ENCODE results near the gene MITF. TPM values are rescaled to one million over a fixed set of nuclear protein-coding genes. Genes with fewer than 3 reads are reported as not detected.
A peak's percentile ranks its signal among the peaks of the same experiment; 100 is the strongest.

MITF gene
- total RNA-seq, 1 donor from 2014 or later, result 1.3 TPM

DNA sequence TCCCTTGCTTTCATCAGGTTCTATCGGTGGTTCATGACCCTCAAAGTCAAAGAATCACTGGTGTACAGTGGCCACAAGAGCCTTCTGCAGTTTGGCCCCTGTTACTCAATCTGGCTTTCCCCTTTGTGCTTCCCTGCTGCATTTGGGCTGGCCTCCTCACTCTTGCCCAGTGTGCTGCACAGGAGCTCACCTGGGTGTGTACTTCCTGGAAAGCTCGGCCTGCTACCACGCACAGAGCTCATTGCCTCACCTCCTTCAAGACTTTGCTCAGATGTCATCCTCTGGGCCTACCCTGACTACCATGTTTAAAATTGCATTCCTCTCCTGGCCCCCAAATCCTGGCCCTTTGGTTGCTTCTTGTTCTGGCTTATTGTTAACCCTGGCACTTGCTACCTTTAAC, 90.9 kb downstream of the MITF start:
- DNase-seq (ENCODE audit: low read depth, low spot score), result no peak

- DNase-seq (ENCODE audit: low read depth, low spot score), result no peak
Observed at GRCh38 chr3:69831737-69832136, 92.5 kb downstream of the MITF start.

DNA sequence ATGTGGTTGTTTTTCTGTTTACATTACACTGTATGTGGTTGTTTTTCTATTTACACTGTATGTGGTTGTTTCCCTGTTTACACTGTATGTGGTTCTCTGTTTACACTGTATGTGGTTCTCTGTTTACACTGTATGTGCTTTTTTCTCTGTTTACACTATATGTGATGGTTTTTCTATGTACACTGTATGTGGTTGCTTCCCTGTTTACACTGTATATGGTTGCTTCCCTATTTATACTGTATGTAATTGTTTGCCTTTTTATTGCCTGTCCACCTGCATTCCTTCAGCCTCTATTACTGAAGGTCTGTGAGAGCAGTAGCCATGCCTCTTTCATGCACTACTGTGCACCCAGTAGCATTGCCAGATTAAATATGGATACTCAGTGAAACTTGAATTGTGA, 94.3 kb downstream of the MITF start:
- no peak for DNase-seq (ENCODE audit: low read depth, low spot score)

DNA sequence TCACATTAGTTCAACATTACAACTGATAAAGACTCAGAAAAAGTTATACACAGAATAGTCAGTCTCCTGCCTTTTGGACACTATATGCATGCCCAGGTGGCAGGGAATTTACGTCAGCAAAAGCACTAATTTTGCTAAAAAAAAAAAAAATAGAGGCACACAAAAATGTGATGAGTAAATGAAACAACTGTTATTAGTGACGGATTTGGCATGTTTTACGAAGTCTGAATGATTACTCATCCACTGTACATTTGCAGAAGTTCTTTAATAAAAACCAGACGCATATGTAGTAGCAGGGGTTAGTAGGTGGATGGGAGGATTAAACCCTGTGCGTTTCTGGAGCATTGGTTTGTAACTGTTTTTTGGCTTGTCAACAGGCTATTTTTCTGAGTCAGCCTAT, 99.0 kb downstream of the MITF start:
- DNase-seq (ENCODE audit: low read depth, low spot score), result no peak

- no peak for DNase-seq (ENCODE audit: low read depth, low spot score)
Observed at GRCh38 chr3:69838696-69839515, 99.6 kb downstream of the MITF start.

GRCh38 chr3:69842351-69842750, 103.1 kb downstream of the MITF start:
- no peak for DNase-seq (ENCODE audit: low read depth, low spot score)

GRCh38 chr3:69842789-69843188, 103.5 kb downstream of the MITF start:
- no peak for DNase-seq (ENCODE audit: low read depth, low spot score)

- no peak for DNase-seq (ENCODE audit: low read depth, low spot score)
Observed at GRCh38 chr3:69844706-69845105, 105.4 kb downstream of the MITF start.

- no peak for DNase-seq (ENCODE audit: low read depth, low spot score)
Observed at GRCh38 chr3:69847303-69847702, 108.0 kb downstream of the MITF start.

- DNase-seq (ENCODE audit: low read depth, low spot score), result no peak
Observed at GRCh38 chr3:69848113-69848512, 108.8 kb downstream of the MITF start.

GRCh38 chr3:69850849-69851248, 111.6 kb downstream of the MITF start:
- no peak for DNase-seq (ENCODE audit: low read depth, low spot score)

DNA sequence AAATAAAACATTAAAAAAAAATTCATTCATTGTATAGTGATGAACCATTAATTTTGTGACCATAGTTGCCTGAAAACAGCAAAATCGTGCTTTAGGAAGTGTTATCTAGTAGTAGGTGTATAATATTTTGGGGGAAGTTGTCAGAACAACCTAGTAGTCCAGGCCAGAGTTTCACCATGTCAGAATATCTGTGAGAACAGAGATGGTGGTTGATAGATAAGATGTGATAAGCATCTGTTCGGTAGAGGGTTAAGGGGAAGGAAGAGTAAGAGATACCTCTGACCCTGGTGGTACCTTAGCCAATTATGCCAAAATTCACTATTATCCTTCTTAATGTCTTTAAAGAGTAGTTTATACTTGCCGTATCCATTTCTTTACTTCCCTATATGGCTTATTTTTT, 113.8 kb downstream of the MITF start:
- DNase-seq (ENCODE audit: low read depth, low spot score), result no peak

DNA sequence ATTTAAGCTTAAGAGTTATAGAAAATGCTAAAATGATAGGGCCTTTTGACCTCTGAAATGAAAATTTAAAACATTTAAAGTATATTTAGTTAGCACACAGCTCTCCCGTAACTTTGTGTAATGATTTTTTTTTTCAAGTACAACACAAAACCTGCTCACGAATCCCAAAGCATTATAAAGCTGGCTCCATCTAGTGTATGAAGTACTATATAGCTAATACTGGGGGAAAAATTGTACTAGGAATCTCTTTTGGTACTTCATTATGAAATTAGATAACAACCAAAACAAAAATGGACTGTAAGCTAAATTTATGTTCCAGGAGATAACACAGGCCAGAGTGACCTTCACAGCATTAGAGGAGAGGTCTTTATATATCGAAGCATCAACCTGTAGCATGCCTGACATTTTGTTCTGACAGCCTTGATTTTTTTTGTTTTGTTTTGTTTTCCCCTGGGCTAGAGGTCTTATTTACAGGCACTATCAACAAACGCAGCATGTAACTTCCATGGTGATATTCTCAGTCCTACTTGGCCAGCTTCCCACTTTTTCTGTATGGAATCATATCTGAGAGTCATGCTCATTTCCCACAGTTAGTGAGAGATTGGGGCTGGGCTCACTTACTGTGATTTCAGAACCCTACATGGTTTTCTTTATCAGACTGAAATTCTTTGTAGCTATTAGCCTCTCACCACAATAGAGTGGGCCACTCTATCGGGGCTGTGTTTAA, 116.3 kb downstream of the MITF start:
- peak; percentile 8 for DNase-seq (ENCODE audit: low read depth, low spot score)

GRCh38 chr3:69856965-69857705, 117.9 kb downstream of the MITF start:
- DNase-seq (ENCODE audit: low read depth, low spot score), result no peak

GRCh38 chr3:69861556-69861955, 122.3 kb downstream of the MITF start:
- no peak for DNase-seq (ENCODE audit: low read depth, low spot score)

DNA sequence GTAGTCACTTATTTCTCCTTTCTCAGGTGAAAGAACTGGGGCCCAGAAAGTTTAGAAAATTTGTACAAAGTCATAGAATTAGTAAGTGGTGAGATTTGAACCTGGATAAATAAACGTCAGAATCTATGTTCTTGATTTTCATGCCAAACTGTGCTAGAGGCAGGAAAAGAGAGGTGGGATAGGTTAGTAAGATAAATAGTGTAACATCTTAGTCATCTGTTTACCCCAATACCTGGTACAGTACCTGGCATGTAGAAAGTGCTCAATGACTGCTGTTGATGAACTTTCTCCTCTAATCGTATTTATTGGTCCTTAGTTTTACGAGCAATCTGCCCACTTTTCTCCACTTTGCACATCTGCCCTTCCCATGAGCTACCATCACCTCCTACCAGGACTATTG, 124.9 kb downstream of the MITF start:
- DNase-seq (ENCODE audit: low read depth, low spot score), result no peak

- DNase-seq (ENCODE audit: low read depth, low spot score), result no peak
Observed at GRCh38 chr3:69864766-69865165, 125.5 kb downstream of the MITF start.

- no peak for DNase-seq (ENCODE audit: low read depth, low spot score)
Observed at GRCh38 chr3:69865925-69866679, 126.8 kb downstream of the MITF start.

GRCh38 chr3:69866988-69867720, 127.9 kb downstream of the MITF start:
- DNase-seq (ENCODE audit: low read depth, low spot score), result no peak

- DNase-seq (ENCODE audit: low read depth, low spot score), result no peak
Observed at GRCh38 chr3:69867941-69868505, 128.8 kb downstream of the MITF start.
